HFFc6 (cell line): ENCODE measurements around the gene PANK2. TPM values are rescaled to one million over a fixed set of nuclear protein-coding genes. Genes with fewer than 3 reads are reported as not detected.
A peak's percentile ranks its signal among the peaks of the same experiment; 100 is the strongest.
"Not testable (repeated sequence)": the region's sequence is repeated elsewhere in the genome, so short reads cannot be mapped to it uniquely, and the experiment has no call there.

ENCODE experiments used
- DNase-seq: peaks from one replicate; pipeline ENCODE4 v3.0.0-alpha.2; 2018
- H3K27ac Mint-ChIP-seq: 2 replicates; pipeline ENCODE4 v1.8.0; 2020; ENCODE audit warnings: mild to moderate bottlenecking, mixed read lengths
- H3K27me3 Mint-ChIP-seq: 2 replicates; pipeline ENCODE4 v1.8.0; 2021; ENCODE audit warnings: mild to moderate bottlenecking, moderate library complexity, mixed read lengths; ENCODE audit not compliant: insufficient read depth
- H3K36me3 Mint-ChIP-seq: 2 replicates; pipeline ENCODE4 v1.8.0; 2021; ENCODE audit warnings: low read depth, mixed read lengths
- H3K4me1 Mint-ChIP-seq: 2 replicates; pipeline ENCODE4 v1.8.0; 2020; ENCODE audit warnings: low read depth, mixed read lengths
- H3K4me3 Mint-ChIP-seq: 2 replicates; pipeline ENCODE4 v1.8.0; 2020; ENCODE audit warnings: mild to moderate bottlenecking, moderate library complexity, mixed read lengths
- H3K9me3 Mint-ChIP-seq: 2 replicates; pipeline ENCODE4 v1.8.0; 2020; ENCODE audit warnings: mild to moderate bottlenecking, mixed read lengths
- microRNA-seq: library from miRNA; unstranded; fragments of <30 nt; microRNA quantifications from one replicate; pipeline ENCODE4, GENCODE V29; 2019
- total RNA-seq, 6 experiments: library from RNA; stranded (reverse); fragmentation: NEBNext Ultra II Directional; extraction: Animal tissue kit (Norgen Biotek cat#: 25700); gene quantifications; 2 replicates in 1 of 6; 3 replicates in 5 of 6; pipeline ENCODE4 v1.2.3, GENCODE V29; 2021
- TF ChIP-seq, protein P1 (sequence below): fragments of 200-600 bp; sonication (generic); IDR thresholded peaks from 2 replicates; pipeline ENCODE4 v1.5.0; 2021; ENCODE audit warnings: antibody characterized with exemption, mild to moderate bottlenecking

PANK2 gene
- total RNA-seq, 6 experiments from 2014 or later = 34.5 to 40.7 (median 38.3) TPM

DNA sequence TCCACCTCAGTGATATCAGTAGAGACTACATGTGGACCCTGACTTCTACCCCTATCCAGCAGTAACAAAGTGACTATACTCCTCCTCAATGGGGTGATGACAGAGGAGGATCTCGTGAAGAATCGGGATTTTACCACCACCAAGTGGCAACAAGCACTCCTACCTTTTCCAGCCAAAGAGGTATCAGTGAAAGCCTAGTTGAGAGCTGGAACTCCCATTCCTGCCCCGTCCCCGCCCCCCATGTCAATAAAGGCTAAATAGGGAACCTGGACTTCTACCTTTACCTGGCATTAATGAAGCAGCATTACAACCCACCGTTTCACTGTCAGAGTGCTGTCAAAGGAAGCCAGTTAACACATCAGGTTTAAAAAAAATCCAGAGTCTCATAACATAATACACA lies 80.8 kb downstream of the PANK2 start:
- no peak overlapping the region for H3K27ac Mint-ChIP-seq
- H3K27me3 Mint-ChIP-seq = peaks cover 1% of the 10 kb centered on the region; the same call in 1 of the 2 replicates
- H3K4me1 Mint-ChIP-seq = peaks cover 42% of the 10 kb centered on the region

DNA sequence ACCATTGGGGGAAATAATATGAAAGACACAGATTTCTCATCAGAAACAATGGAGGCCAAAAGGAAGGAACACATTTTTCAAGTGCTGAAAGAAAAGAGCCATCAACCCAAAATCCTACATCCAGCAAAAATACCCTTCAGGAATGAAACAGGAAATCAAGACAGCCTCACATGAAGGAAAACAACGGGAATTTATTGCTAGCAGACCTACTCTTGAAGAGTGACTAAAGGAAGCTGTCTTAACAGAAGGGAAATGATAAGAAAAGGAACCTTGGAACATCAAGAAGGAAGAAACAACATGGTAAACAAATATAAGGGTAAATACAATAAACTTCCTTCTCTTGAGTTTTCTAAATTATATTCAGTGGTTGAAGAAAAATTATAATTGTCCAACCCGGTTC lies 82.0 kb downstream of the PANK2 start:
- peaks cover 27% of the 10 kb centered on the region for H3K36me3 Mint-ChIP-seq
- H3K9me3 Mint-ChIP-seq = no peaks in the 10 kb centered on the region
- DNase-seq = no peak
- H3K4me1 Mint-ChIP-seq = peaks cover 41% of the 10 kb centered on the region
- H3K27ac Mint-ChIP-seq = peak overlapping the region; percentile 27; the same call in 1 of the 2 replicates
- H3K27me3 Mint-ChIP-seq = peaks cover 1% of the 10 kb centered on the region; the same call in 1 of the 2 replicates
- H3K4me3 Mint-ChIP-seq = no peak overlapping the region
- TF ChIP-seq, protein P1, sequence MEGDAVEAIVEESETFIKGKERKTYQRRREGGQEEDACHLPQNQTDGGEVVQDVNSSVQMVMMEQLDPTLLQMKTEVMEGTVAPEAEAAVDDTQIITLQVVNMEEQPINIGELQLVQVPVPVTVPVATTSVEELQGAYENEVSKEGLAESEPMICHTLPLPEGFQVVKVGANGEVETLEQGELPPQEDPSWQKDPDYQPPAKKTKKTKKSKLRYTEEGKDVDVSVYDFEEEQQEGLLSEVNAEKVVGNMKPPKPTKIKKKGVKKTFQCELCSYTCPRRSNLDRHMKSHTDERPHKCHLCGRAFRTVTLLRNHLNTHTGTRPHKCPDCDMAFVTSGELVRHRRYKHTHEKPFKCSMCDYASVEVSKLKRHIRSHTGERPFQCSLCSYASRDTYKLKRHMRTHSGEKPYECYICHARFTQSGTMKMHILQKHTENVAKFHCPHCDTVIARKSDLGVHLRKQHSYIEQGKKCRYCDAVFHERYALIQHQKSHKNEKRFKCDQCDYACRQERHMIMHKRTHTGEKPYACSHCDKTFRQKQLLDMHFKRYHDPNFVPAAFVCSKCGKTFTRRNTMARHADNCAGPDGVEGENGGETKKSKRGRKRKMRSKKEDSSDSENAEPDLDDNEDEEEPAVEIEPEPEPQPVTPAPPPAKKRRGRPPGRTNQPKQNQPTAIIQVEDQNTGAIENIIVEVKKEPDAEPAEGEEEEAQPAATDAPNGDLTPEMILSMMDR = no peak

More for the DNA sequence above, 80.8 kb downstream of the PANK2 start:
- no peak overlapping the region for H3K4me3 Mint-ChIP-seq
- DNase-seq = no peak
- TF ChIP-seq, protein P1 = no peak
- H3K36me3 Mint-ChIP-seq = peaks cover 18% of the 10 kb centered on the region
- no peaks in the 10 kb centered on the region for H3K9me3 Mint-ChIP-seq

DNA sequence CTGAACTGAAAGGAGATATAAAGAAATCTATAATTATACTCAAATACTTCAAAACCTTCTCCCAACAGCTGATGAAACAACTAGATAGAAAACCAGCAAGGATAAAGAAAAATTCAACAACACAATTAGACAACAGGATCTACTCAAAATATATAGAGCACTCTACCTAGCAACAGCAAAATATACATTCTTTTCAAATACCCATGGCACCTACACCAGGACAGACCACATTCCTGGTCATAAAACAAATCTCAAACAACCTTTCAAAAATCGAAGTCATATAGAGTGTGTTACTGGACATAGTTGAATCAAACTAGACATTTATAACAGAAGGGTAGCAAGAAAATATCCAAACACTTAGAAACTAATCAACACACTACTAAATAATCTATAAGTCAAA lies 83.0 kb downstream of the PANK2 start:
- no peak for DNase-seq
- Mint-ChIP-seq H3K9me3 (no peaks in the 10 kb centered on the region), H3K4me3 (no peak overlapping the region), H3K4me1 (peaks cover 40% of the 10 kb centered on the region), H3K36me3 (peaks cover 26% of the 10 kb centered on the region), H3K27me3 (peaks cover 1% of the 10 kb centered on the region; the same call in 1 of the 2 replicates), H3K27ac (no peak overlapping the region)
- TF ChIP-seq, protein P1 = no peak

DNA sequence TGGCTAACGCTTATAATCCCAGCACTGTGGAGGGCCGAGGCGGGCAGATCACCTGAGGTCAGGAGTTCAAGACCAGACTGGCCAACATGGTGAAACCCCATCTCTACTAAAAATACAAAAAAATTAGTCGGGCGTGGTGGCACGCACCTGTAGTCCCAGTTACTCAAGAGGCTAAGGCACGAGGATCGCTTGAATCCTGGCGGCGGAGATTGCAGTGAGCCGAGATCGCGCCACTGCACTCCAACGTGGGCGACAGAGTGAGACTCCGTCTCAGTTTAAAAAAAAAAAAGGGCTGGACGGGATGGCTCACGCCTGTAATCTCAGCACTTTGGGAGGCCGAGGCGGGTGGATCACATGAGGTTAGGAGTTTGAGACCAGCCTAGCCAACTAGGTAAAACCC lies 83.4 kb downstream of the PANK2 start:
- H3K27me3 Mint-ChIP-seq, H3K9me3 Mint-ChIP-seq: not testable (repeated sequence)

DNA sequence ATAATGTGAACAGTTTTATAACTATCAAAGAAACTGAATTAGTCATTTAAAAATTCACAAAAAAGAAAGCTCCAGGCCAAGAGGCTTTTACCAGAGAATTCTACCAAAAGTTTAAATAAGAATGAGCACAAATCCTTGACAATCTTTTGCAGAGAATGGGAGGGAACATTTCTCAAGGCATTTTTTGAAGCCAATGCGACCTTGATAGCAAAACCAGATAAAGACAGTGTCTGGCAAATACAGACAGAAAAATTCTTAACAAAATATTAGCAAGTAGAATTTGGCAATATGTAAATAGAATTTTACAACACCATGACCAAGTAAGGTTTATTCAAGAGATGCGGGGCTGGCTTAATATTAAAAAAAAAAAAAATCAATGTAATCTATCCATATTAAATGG lies 84.5 kb downstream of the PANK2 start:
- TF ChIP-seq, protein P1 = no peak
- H3K4me1 Mint-ChIP-seq = peaks cover 36% of the 10 kb centered on the region
- no peak for DNase-seq
- H3K27ac Mint-ChIP-seq = no peak overlapping the region
- no peaks in the 10 kb centered on the region for H3K27me3 Mint-ChIP-seq
- H3K4me3 Mint-ChIP-seq = no peak overlapping the region
- peaks cover 21% of the 10 kb centered on the region for H3K36me3 Mint-ChIP-seq
- no peaks in the 10 kb centered on the region for H3K9me3 Mint-ChIP-seq

More for the DNA sequence above, 83.4 kb downstream of the PANK2 start:
- H3K36me3 Mint-ChIP-seq = peaks cover 21% of the 10 kb centered on the region
- not testable (repeated sequence) for DNase-seq, H3K27ac Mint-ChIP-seq, H3K4me3 Mint-ChIP-seq
- H3K4me1 Mint-ChIP-seq = peaks cover 36% of the 10 kb centered on the region

DNA sequence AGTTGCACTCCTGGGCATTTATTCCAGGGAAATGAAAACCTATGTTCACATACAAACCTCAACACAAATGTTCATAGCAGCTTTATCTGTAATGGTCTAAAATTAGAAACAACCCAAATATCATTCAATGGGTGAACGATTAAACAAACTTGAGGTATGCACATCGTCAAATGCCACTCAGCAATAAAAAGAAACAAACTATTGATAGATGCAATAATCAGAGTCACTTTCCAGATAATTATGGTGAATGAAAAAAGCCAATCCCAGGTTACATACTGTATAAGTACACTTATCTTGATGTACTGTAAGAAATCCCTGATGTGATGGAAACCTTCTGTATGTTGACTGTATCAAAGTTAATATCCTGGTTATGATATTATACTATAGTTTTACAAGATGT lies 87.3 kb downstream of the PANK2 start:
- H3K4me3 Mint-ChIP-seq = no peak overlapping the region
- H3K9me3 Mint-ChIP-seq = no peaks in the 10 kb centered on the region

More for the DNA sequence above, 87.3 kb downstream of the PANK2 start:
- Mint-ChIP-seq H3K4me1 (peaks cover 42% of the 10 kb centered on the region), H3K27ac (no peak overlapping the region), H3K36me3 (peaks cover 14% of the 10 kb centered on the region), H3K27me3 (no peaks in the 10 kb centered on the region)
- TF ChIP-seq, protein P1 = no peak
- no peak for DNase-seq

Small RNAs within 50 kb of the gene (microRNA-seq; reads per million reads assigned to microRNA genes)
- gene MIR103A2 = not detected
- not detected for gene MIR103B2

Other genes starting within 250 kb of the PANK2 start
- not detected for gene GFRA4, start 226.0 kb upstream of the PANK2 start, total RNA-seq
- gene ADAM33, start 207.4 kb upstream of the PANK2 start, total RNA-seq = 10 to 100 TPM; 81.5 to 96.1 (median 87.6) TPM
- gene SIGLEC1, start 176.8 kb upstream of the PANK2 start, total RNA-seq = not detected
- gene HSPA12B, start 156.7 kb upstream of the PANK2 start, total RNA-seq = not detected
- gene ADISSP, start 121.6 kb upstream of the PANK2 start, total RNA-seq = 100 to 1,000 TPM in 1 of 6 experiments, 10 to 100 TPM in 5; 86.0 to 105 (median 89.9) TPM
- under 1 TPM in 5 of 6 experiments, not detected in 1; 0.19 to 0.48 (median 0.36) TPM for gene SPEF1, start 107.9 kb upstream of the PANK2 start, total RNA-seq
- gene CENPB, start 102.6 kb upstream of the PANK2 start, total RNA-seq = 100 to 1,000 TPM; 109 to 128 (median 117) TPM
- gene CDC25B, start 93.1 kb upstream of the PANK2 start, total RNA-seq = 10 to 100 TPM; 44.9 to 92.6 (median 84.5) TPM
- gene AP5S1, start 68.8 kb upstream of the PANK2 start, total RNA-seq = 10 to 100 TPM; 17.7 to 21.7 (median 19.4) TPM
- gene MAVS, start 42.6 kb upstream of the PANK2 start, total RNA-seq = 10 to 100 TPM; 38.8 to 44.8 (median 40.6) TPM
- gene RNF24, start 126.2 kb downstream of the PANK2 start, total RNA-seq = 10 to 100 TPM; 21.3 to 26.6 (median 24.7) TPM